ENCODE measurements around the gene CC2D1A.
"Not testable (repeated sequence)": the region's sequence is repeated elsewhere in the genome, so short reads cannot be mapped to it uniquely, and the experiment has no call there.

The CC2D1A gene

GRCh38 chr19:13909430-13909829 is 3.4 kb downstream of the CC2D1A start:
- no peak for DNase-seq

DNA sequence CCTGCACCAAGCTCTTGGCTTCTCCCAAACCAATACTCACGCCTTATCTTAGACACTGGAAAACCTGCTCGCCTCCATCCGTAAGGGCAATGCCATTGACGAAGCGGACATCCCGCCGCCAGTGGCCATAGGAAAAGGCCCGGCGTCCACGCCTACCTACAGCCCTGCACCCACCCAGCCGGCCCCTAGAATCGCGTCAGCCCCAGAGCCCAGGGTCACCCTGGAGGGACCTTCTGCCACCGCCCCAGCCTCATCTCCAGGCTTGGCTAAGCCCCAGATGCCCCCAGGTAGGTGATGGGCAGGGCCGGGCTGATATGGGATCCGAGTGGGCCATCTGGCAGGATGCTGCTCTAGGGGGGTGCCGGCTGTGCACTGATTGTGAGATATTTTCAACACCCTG is 7.4 kb downstream of the CC2D1A start:
- DNase-seq, result no peak

DNA sequence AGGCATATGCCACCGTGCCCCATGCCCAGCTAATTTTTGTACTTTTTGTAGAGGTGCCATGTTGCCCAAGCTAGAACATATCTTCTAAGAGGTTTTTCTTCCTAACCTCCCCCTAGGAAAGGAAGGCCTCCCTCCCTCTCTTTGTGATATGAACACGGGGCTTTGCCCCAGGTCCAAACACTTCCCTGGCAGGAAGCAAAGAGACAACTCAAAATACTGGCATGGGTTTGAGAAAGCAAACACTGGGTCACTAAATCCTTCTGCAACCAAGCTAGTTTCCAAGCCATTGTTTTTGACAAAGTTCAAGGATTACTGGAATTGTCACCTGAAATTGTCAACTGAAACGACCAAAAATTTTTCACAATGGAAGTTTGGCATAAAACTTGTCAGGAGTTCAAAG is 8.8 kb downstream of the CC2D1A start:
- no peak for DNase-seq

GRCh38 chr19:13917888-13918406 is 11.9 kb downstream of the CC2D1A start:
- DNase-seq, result no peak

DNA sequence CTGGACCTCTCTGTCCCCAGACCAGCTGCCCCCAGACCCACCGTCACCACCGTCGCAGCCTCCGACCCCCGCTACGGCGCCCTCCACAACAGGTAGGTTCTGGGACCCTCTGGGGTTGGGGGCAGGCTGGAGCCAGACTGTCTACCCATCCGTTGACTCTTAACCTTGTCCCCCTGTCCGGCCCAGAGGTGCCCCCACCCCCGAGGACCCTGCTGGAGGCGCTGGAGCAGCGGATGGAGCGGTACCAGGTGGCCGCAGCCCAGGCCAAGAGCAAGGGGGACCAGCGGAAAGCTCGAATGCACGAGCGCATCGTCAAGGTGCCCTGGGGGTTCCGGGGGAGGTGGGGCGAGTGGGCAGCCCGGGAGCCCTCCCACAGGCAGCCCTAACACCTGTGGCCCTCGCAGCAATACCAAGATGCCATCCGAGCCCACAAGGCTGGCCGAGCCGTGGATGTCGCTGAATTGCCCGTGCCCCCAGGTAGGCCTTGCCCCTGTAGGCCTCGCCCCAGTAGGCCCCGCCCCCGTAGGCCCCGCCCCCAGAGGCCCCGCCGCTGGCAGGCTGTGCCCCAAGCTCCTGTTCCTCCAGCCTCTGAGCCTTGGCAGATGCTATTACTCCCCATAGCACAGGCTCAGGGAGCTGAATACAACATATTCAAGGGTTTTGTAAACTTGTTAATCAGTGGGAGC is 12.9 kb downstream of the CC2D1A start:
- DNase-seq, result no peak

GRCh38 chr19:13920524-13920923 is 14.5 kb downstream of the CC2D1A start:
- DNase-seq, result no peak

- no peak for DNase-seq
These were observed 15.1 kb downstream of the CC2D1A start for GRCh38 chr19:13920940-13921747.

DNA sequence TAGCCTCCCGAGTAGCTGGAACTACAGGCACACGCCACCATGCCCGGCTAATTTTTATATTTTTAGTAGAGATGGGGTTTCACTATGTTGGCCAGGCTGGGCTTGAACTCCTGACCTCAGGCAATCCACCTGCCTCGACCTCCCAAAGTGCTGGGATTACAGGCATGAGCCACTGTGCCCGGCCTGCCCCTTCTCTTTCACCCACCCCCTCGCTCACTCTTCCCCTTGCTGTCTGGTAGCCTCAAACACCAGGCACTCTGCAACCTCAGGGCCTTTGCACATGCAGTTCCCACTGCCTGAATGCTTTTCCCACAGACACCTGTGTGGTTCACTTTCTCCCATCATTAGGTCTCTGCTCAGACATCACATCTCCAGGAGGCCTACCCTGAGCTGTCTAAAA is 16.1 kb downstream of the CC2D1A start:
- not testable (repeated sequence) for DNase-seq

DNA sequence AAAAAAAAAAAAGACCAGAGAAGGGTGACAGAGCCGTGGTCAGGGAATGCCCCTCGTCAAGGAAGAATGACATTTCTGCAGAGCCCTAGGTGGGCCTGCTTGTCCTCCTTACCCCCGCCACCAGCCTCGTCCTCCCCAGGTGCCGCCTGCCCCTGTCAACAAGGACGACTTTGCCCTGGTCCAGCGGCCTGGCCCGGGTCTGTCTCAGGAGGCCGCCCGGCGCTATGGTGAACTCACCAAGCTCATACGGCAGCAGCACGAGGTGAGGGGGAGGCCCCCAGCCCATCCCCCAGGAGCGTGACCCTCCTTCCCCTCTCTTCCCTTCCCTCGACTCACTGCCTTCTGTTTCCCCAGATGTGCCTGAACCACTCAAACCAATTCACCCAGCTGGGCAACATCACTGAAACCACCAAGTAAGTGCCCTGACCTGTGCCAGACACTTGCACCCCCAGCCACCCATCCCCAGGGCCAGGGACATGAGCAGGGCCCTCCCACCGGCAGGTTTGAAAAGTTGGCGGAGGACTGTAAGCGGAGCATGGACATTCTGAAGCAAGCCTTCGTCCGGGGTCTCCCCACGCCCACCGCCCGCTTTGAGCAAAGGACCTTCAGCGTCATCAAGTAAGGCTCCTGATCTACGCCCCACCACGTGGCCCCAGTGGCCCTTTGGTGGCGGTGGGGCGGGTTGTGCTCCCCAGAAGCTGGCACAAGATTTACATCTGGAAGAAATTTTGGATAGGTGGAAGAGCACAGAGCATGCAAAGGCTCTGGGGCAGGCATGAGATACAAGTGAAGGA is 17.4 kb downstream of the CC2D1A start:
- no peak for DNase-seq

DNA sequence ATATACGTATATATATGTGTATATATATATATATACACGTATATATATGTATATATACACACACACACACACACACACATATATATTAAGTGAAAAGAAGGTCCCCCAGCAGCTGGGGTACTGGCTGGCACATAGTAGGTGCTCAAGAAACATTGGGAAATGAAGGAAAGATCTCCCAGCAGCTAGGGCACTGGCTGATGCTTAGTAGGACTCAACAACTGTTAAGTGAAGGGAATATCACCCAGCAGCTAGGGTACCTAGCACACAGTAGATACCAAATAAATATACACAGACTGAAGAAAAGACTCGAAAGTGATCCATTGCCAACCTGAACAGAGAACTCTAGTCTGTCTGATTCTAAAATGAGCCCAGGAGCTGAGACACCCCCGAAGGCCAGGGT is 20.0 kb downstream of the CC2D1A start:
- DNase-seq, result no peak

- no peak for DNase-seq
These were observed 20.7 kb downstream of the CC2D1A start for GRCh38 chr19:13926715-13927114.

- no peak for DNase-seq
These were observed 23.3 kb downstream of the CC2D1A start for GRCh38 chr19:13929340-13929739.

DNA sequence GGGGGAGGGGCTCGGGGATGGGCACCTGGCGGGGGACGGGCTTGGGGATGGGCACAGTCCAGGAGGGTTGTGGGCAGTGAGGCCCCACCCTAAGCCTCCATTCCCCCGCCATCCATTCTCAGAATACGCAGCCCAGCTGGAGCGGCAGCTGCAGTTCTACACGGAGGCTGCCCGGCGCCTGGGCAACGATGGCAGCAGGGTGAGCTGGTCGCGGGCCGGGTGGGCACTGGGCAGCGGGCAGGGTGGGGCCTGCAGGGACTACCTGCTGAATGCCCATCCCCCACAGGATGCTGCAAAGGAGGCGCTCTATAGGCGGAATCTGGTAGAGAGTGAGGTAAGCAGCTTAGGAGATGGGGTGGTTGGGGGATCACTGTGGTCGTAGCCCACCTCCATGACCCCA is 24.0 kb downstream of the CC2D1A start:
- DNase-seq, result no peak

DNA sequence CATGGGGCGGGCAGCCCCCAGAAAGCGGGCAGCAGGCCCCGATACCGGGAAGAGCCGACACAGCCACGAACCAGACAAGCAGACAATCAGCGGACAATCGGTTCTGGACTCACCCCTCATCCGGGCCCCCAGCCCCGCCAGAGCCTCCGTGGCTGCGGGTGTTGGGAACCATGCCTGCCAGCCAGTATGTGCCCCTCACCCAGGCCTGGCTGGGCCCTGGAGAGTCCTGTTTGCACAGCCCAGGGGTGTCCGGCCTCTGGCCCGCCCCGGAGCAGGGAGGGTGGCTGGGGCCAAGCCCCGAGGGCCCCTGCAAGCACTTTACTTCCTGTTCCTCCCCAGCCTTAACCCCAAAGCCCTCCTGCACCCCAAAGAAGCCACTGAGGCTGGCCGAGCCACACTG is 24.4 kb downstream of the CC2D1A start:
- DNase-seq, result no peak

DNA sequence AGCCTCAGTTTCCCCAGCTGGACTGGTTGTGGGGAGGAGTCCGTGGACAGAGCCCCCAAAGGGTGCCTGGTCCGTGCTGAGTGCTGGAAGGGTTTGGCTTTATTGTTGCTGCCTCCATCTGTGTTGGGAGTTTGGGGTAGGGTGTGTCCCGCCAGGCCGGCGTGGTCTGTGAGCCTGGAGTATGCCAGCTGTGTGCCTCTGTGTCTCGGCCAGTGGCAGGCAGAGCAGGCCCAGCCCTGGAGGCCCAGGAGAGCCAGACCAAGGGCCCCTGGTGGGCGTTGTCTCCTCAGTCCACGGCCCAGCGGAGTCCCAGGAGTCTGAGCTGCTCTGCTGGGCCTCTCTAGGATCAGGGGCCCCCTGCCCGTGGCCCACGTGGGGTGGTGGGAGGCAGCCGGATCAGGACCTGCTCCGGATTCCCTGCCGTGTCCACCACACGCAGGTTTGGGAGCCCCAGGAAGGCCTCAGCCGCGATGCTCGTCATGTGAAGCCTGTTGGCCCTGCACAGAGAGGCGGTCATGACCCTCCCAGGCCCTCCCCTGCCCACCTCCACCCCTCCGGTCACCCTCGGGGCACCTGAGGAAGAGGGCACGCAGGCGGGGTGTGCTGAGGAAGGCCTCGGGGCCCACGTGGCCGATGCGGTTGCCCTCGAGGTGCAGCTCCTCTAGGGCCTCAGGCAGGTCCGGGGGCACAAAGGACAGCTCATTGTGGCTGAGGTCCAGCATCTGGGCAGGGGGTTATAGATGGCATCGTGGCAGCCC is 25.6 kb downstream of the CC2D1A start:
- no peak for DNase-seq

- DNase-seq, result no peak
These were observed 26.2 kb downstream of the CC2D1A start for GRCh38 chr19:13932149-13932637.

- no peak for DNase-seq
These were observed 27.0 kb downstream of the CC2D1A start for GRCh38 chr19:13932911-13933393.

- DNase-seq, result no peak
These were observed 28.7 kb downstream of the CC2D1A start for GRCh38 chr19:13934785-13935109.

DNA sequence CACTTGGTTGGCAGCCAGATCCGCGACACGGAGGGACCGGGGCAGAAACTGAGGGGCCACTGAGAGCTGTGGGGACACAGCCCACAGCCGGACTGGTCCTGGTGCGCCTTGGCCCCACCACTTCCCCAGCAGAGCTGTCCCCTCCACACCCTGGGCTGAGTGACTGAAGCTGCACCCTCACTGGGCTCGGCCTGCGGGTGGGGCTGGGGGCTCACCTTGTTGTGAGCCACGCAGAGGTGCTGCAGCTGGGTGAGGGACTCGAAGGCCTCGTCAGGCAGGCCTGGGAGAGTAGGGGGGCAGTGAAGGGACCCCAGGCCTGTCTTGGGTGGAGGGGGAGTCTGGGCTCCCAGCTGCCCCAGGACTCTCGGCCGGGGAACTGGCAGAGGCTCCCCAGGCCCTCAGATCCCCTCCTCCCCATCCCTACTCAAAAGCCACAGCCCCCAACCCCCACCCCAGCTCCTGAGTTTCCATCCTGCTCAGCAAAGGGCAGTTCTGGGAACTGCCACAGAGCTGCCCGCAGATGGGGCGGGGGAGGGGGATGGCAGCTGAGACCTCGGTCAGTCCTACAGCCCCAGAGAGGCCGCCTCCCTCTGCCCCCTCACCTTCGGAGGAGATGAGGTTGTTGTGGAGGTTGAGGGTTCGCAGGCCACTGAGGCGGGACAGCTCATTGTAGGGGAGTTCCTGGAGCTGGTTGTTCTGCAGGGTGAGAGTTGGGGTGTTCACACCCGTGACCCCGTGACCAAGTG is 29.9 kb downstream of the CC2D1A start:
- DNase-seq, result no peak

GRCh38 chr19:13937479-13938300 is 31.7 kb downstream of the CC2D1A start:
- no peak for DNase-seq

Measured in central memory CD4-positive, alpha-beta T cell (primary cell).